GM19238 (cell line): ENCODE data around the gene SPON1.
A peak's percentile ranks its signal among the peaks of the same experiment; 100 is the strongest.
"Not testable (repeated sequence)": the region's sequence is repeated elsewhere in the genome, so short reads cannot be mapped to it uniquely, and the experiment has no call there.

Experiments used
- DNase-seq: peaks from one replicate; pipeline ENCODE4 v3.0.0; 2011; ENCODE audit warnings: low spot score; ENCODE audit not compliant: insufficient read length

The SPON1 gene

GRCh38 chr11:14267861-14268635 lies 305.5 kb downstream of the SPON1 start:
- no peak for DNase-seq

- no peak for DNase-seq
Observed at GRCh38 chr11:14269692-14270573, 307.4 kb downstream of the SPON1 start.

GRCh38 chr11:14270690-14271542 lies 308.4 kb downstream of the SPON1 start:
- DNase-seq, result peak; percentile 49

GRCh38 chr11:14273895-14274294 lies 311.4 kb downstream of the SPON1 start:
- DNase-seq, result no peak

GRCh38 chr11:14275076-14275475 lies 312.6 kb downstream of the SPON1 start:
- no peak for DNase-seq

- DNase-seq, result not testable (repeated sequence)
Observed at GRCh38 chr11:14278869-14279268, 316.3 kb downstream of the SPON1 start.

- DNase-seq, result no peak
Observed at GRCh38 chr11:14288189-14288935, 325.8 kb downstream of the SPON1 start.

GRCh38 chr11:14290422-14290821 lies 327.9 kb downstream of the SPON1 start:
- no peak for DNase-seq

GRCh38 chr11:14299921-14300320 lies 337.4 kb downstream of the SPON1 start:
- no peak for DNase-seq

GRCh38 chr11:14300661-14301304 lies 338.3 kb downstream of the SPON1 start:
- DNase-seq, result no peak

- no peak for DNase-seq
Observed at GRCh38 chr11:14304601-14305000, 342.1 kb downstream of the SPON1 start.

GRCh38 chr11:14305649-14306048 lies 343.1 kb downstream of the SPON1 start:
- no peak for DNase-seq

- no peak for DNase-seq
Observed at GRCh38 chr11:14306481-14306880, 344.0 kb downstream of the SPON1 start.

GRCh38 chr11:14308114-14308896 lies 345.8 kb downstream of the SPON1 start:
- DNase-seq, result no peak

GRCh38 chr11:14308897-14309387 lies 346.4 kb downstream of the SPON1 start:
- DNase-seq, result no peak

GRCh38 chr11:14309425-14310192 lies 347.1 kb downstream of the SPON1 start:
- DNase-seq, result no peak

GRCh38 chr11:14310679-14311078 lies 348.2 kb downstream of the SPON1 start:
- DNase-seq, result no peak

- no peak for DNase-seq
Observed at GRCh38 chr11:14312736-14313438, 350.4 kb downstream of the SPON1 start.
